ENCODE data around the gene FAM120A.

GRCh38 chr9:93461414-93461743, 9.9 kb downstream of the FAM120A start:
- no peak for TF ChIP-seq CTCF (IDR thresholded peaks at IDR 0.05)
- no peak for TF ChIP-seq POLR2A (IDR thresholded peaks at IDR 0.05)
